Activated CD8-positive, alpha-beta memory T cell treated with anti-CD3 and anti-CD28 coated beads for 24 hours (primary cell): ENCODE measurements around the gene HAGH.
A peak's percentile ranks its signal among the peaks of the same experiment; 100 is the strongest.

ENCODE experiments used
- DNase-seq: peaks from one replicate; pipeline ENCODE4 v3.0.0-alpha.2; 2020

Gene HAGH

GRCh38 chr16:1786242-1787055 is 40.2 kb downstream of the HAGH start:
- peak; percentile 52 for DNase-seq

- peak; percentile 49 for DNase-seq
Observed at GRCh38 chr16:1785846-1786170, 40.8 kb downstream of the HAGH start.

- peak; percentile 48 for DNase-seq
Observed at GRCh38 chr16:1784977-1785845, 41.4 kb downstream of the HAGH start.

GRCh38 chr16:1782408-1783264 is 44.0 kb downstream of the HAGH start, which contains the start of the genes NUBP2 and SPSB3:
NUBP2 (plus strand) TSS chr16:1782960; CDS start chr16:1783021, 61 bp downstream.
SPSB3 (minus strand) TSS chr16:1782571; CDS start chr16:1781483, 1,088 bp downstream.
- DNase-seq = peak; percentile 96

GRCh38 chr16:1781758-1782407 is 44.7 kb downstream of the HAGH start:
- DNase-seq = no peak

- DNase-seq = no peak
Observed at GRCh38 chr16:1781254-1781653, 45.4 kb downstream of the HAGH start.

GRCh38 chr16:1780677-1781072 is 46.0 kb downstream of the HAGH start:
- DNase-seq = no peak

- no peak for DNase-seq
Observed at GRCh38 chr16:1779741-1780676, 46.6 kb downstream of the HAGH start.

GRCh38 chr16:1779234-1779701 is 47.4 kb downstream of the HAGH start:
- no peak for DNase-seq

GRCh38 chr16:1778200-1779179 is 48.1 kb downstream of the HAGH start:
- DNase-seq = no peak

GRCh38 chr16:1777375-1778199 is 49.0 kb downstream of the HAGH start:
- no peak for DNase-seq

- DNase-seq = no peak
Observed at GRCh38 chr16:1776991-1777374, 49.6 kb downstream of the HAGH start.

GRCh38 chr16:1776672-1776955 is 50.0 kb downstream of the HAGH start:
- DNase-seq = no peak

- no peak for DNase-seq
Observed at GRCh38 chr16:1775846-1776671, 50.6 kb downstream of the HAGH start.

GRCh38 chr16:1775006-1775845 is 51.4 kb downstream of the HAGH start:
- no peak for DNase-seq

- DNase-seq = no peak
Observed at GRCh38 chr16:1774448-1774780, 52.2 kb downstream of the HAGH start.

GRCh38 chr16:1773703-1774447 is 52.8 kb downstream of the HAGH start:
- no peak for DNase-seq
